Keratinocyte (primary cell): ENCODE results near the gene CPT2. TPM values are rescaled to one million over a fixed set of nuclear protein-coding genes. Genes with fewer than 3 reads are reported as not detected.

Experiments used
- DNase-seq: peaks from one replicate; pipeline ENCODE4 v3.0.0-alpha.2; 2011; ENCODE audit warnings: low read depth, missing footprints, low spot score
- FAIRE-seq: peaks from 2 replicates; lab custom pipeline; 2011; peaks lifted over from hg19 to GRCh38; lab: Jason Lieb, UNC
- H2AFZ ChIP-seq: 2 replicates; pipeline ENCODE4 v1.6.0; 2012; ENCODE audit warnings: low read length, control low read depth, inconsistent platforms; ENCODE audit not compliant: control insufficient read depth
- H3K27ac ChIP-seq: 2 replicates; pipeline ENCODE4 v1.5.1; 2011; ENCODE audit warnings: low read length; ENCODE audit not compliant: control insufficient read depth, insufficient read depth
- H3K27me3 ChIP-seq: 3 replicates; pipeline ENCODE4 v1.6.0; 2011; ENCODE audit warnings: low read length; ENCODE audit not compliant: control insufficient read depth, insufficient read depth; ENCODE audit errors: extremely low read depth
- H3K36me3 ChIP-seq, 2 experiments: 2 replicates in 1 of 2; 3 replicates in 1 of 2; pipeline ENCODE4 v1.5.1; 2011; ENCODE audit warnings: low read length in 2 of 2, mild to moderate bottlenecking in 1 of 2; ENCODE audit not compliant: control insufficient read depth in 2 of 2, insufficient read depth in 2 of 2; ENCODE audit errors: extremely low read depth in 1 of 2
- H3K4me1 ChIP-seq: 3 replicates; pipeline ENCODE4 v1.5.1; 2011; ENCODE audit warnings: low read length; ENCODE audit not compliant: control insufficient read depth, insufficient read depth; ENCODE audit errors: extremely low read depth
- H3K4me2 ChIP-seq: 3 replicates; pipeline ENCODE4 v1.6.0; 2011; ENCODE audit warnings: low read depth, low read length; ENCODE audit not compliant: control insufficient read depth, insufficient read depth; ENCODE audit errors: extremely low read depth
- H3K4me3 ChIP-seq, 3 experiments: fragments of 200-600 bp in 1 of 3; sonication (generic) in 1 of 3; 2 replicates in 2 of 3; 3 replicates in 1 of 3; pipeline ENCODE4 v1.5.1; 2011 to 2016; ENCODE audit warnings: low read length in 3 of 3, mild to moderate bottlenecking in 3 of 3, control low read depth in 2 of 3, inconsistent platforms in 1 of 3, low read depth in 1 of 3, mixed read lengths in 1 of 3, mixed run types in 1 of 3, moderate library complexity in 1 of 3; ENCODE audit not compliant: control insufficient read depth in 2 of 3, insufficient read depth in 2 of 3; ENCODE audit errors: extremely low read depth in 1 of 3
- H3K79me2 ChIP-seq: 2 replicates; pipeline ENCODE4 v1.6.0; 2012; ENCODE audit warnings: low read length; ENCODE audit not compliant: control insufficient read depth, insufficient read depth
- H3K9ac ChIP-seq: 3 replicates; pipeline ENCODE4 v1.6.0; 2011; ENCODE audit warnings: low read length; ENCODE audit not compliant: control insufficient read depth, insufficient read depth; ENCODE audit errors: extremely low read depth
- H3K9me1 ChIP-seq: 3 replicates; pipeline ENCODE4 v1.6.0; 2011; ENCODE audit warnings: low read length; ENCODE audit not compliant: control insufficient read depth, insufficient read depth; ENCODE audit errors: extremely low read depth
- H3K9me3 ChIP-seq: 2 replicates; pipeline ENCODE4 v1.5.1; 2012; ENCODE audit warnings: low read depth, low read length; ENCODE audit not compliant: control insufficient read depth
- H4K20me1 ChIP-seq: 3 replicates; pipeline ENCODE4 v1.6.0; 2011; ENCODE audit warnings: low read length; ENCODE audit not compliant: control insufficient read depth, insufficient read depth; ENCODE audit errors: extremely low read depth
- EZH2 ChIP-seq: IDR thresholded peaks from one replicate; pipeline ENCODE4 v1.6.1; 2012; ENCODE audit warnings: inconsistent platforms, mild to moderate bottlenecking, low read length, moderate library complexity
- dilution Hi-C: fragments of 300-500 bp; cut with MboI; formaldehyde crosslinking; loops from one replicate; pipeline ENCODE4 v1.7.0; 2020; ENCODE audit warnings: low sequenced_read_pairs; ENCODE audit not compliant: extremely low pct_ligation_motif_present
- polyA plus RNA-seq, 5 experiments: library from polyadenylated mRNA; depleted of rRNA in 3 of 5; stranded (reverse) in 3 of 5; stranded (forward) in 1 of 5; unstranded in 1 of 5; fragments of >200 nt; gene quantifications; 1 replicate in 1 of 5; 2 replicates in 3 of 5; 3 replicates in 1 of 5; pipeline versions ENCODE4 v1.2.1 to v1.2.3, GENCODE V29; 2011 to 2012; ENCODE audit warnings: missing spikeins in 2 of 5, low read depth in 1 of 5, low replicate concordance in 1 of 5
- TF ChIP-seq, protein P1 (sequence below), 3 experiments: IDR thresholded peaks in 1 of 3; conservative IDR thresholded peaks in 1 of 3; optimal IDR thresholded peaks in 1 of 3; 2 replicates in 2 of 3; 3 replicates in 1 of 3; pipeline versions ENCODE3 to v1.5.1; 2011; ENCODE audit warnings: low read length in 3 of 3, mild to moderate bottlenecking in 3 of 3, moderate library complexity in 2 of 3, control low read depth in 1 of 3, inconsistent platforms in 1 of 3; ENCODE audit not compliant: insufficient read depth in 2 of 3; ENCODE audit errors: extremely low read depth in 1 of 3

CPT2 gene
- polyA plus RNA-seq, 1 donor (not counting 4 experiments of a cell fraction or from before 2014, with no cell fraction given) = 16.6 TPM

GRCh38 chr1:53214376-53214940, 17.8 kb downstream of the CPT2 start:
- H4K20me1 ChIP-seq = no peaks in the 10 kb centered on the region
- H3K4me2 ChIP-seq = no peak overlapping the region
- FAIRE-seq (no peak), DNase-seq (no peak)
- no peaks in the 10 kb centered on the region for H3K9me1 ChIP-seq
- peaks cover 17 to 24% of the 10 kb centered on the region in 2 experiments for H3K36me3 ChIP-seq
- TF ChIP-seq EZH2 = no peak
- TF ChIP-seq, protein P1, sequence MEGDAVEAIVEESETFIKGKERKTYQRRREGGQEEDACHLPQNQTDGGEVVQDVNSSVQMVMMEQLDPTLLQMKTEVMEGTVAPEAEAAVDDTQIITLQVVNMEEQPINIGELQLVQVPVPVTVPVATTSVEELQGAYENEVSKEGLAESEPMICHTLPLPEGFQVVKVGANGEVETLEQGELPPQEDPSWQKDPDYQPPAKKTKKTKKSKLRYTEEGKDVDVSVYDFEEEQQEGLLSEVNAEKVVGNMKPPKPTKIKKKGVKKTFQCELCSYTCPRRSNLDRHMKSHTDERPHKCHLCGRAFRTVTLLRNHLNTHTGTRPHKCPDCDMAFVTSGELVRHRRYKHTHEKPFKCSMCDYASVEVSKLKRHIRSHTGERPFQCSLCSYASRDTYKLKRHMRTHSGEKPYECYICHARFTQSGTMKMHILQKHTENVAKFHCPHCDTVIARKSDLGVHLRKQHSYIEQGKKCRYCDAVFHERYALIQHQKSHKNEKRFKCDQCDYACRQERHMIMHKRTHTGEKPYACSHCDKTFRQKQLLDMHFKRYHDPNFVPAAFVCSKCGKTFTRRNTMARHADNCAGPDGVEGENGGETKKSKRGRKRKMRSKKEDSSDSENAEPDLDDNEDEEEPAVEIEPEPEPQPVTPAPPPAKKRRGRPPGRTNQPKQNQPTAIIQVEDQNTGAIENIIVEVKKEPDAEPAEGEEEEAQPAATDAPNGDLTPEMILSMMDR (optimal IDR thresholded peaks at IDR 0.05 in 1 of 3, IDR thresholded peaks at IDR 0.05 in 1 of 3, conservative IDR thresholded peaks at IDR 0.05 in 1 of 3; ENCODE audit: extremely low read depth in 1 of 3, insufficient read depth in 2 of 3, low read length in 3 of 3) = no peak
- dilution Hi-C loops = no loop called here
- H3K79me2 ChIP-seq = peaks cover 6% of the 10 kb centered on the region
- H3K9ac ChIP-seq = no peak overlapping the region
- H3K9me3 ChIP-seq = no peaks in the 10 kb centered on the region
- H3K4me3 ChIP-seq = no peak overlapping the region
- H3K4me1 ChIP-seq = peaks cover 1% of the 10 kb centered on the region
- no peak overlapping the region for H2AFZ ChIP-seq
- H3K27ac ChIP-seq = no peak overlapping the region
- no peaks in the 10 kb centered on the region for H3K27me3 ChIP-seq

DNA sequence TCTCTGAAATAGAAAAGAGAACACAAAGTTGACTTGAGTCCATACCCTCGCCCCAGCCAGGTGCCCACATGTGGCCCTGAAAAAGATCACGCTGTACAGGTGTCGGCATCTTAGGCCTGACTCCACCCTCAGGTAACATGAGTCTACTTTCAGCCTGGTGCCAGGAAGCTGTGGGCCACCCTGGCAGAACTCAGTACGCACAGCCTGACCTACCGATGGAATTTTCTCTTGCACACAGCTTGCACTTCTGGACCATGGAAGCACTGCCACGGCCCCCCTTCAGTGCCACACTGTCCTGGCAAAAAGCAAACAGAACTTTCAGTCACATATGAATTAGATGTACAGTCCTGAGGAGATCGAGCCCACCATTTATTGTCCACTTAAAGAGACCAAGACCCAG, 21.6 kb downstream of the CPT2 start:
- FAIRE-seq = no peak
- Histone ChIP-seq H3K4me1 (peaks cover 12% of the 10 kb centered on the region), H3K27me3 (no peaks in the 10 kb centered on the region), H4K20me1 (no peaks in the 10 kb centered on the region), H3K9me3 (no peaks in the 10 kb centered on the region), H3K4me3 (no peak overlapping the region), H3K36me3 (peaks cover 5 to 9% of the 10 kb centered on the region in 2 experiments), H3K79me2 (peaks cover 10% of the 10 kb centered on the region), H3K4me2 (no peak overlapping the region), H2AFZ (no peak overlapping the region), H3K9ac (no peak overlapping the region), H3K9me1 (no peaks in the 10 kb centered on the region), H3K27ac (no peak overlapping the region)
- TF ChIP-seq, protein P1 (optimal IDR thresholded peaks at IDR 0.05 in 1 of 3, IDR thresholded peaks at IDR 0.05 in 1 of 3, conservative IDR thresholded peaks at IDR 0.05 in 1 of 3; ENCODE audit: extremely low read depth in 1 of 3, insufficient read depth in 2 of 3, low read length in 3 of 3) = no peak
- TF ChIP-seq EZH2 = no peak
- dilution Hi-C loops = no loop called here
- DNase-seq = no peak
